ENCODE data around the gene PSMD2.

- TF ChIP-seq ZBTB21 (CRISPR knock-in tag; IDR thresholded peaks at IDR 0.05; ENCODE audit: borderline replicate concordance) (no peak), CTCF (IDR thresholded peaks at IDR 0.05) (no peak), TEAD4 (CRISPR knock-in tag; IDR thresholded peaks at IDR 0.05) (no peak), ZNF317 (CRISPR knock-in tag; IDR thresholded peaks at IDR 0.05; ENCODE audit: borderline replicate concordance, low read depth) (no peak), PREB (CRISPR knock-in tag; IDR thresholded peaks at IDR 0.05; ENCODE audit: borderline replicate concordance) (no peak), TP53 (CRISPR knock-in tag; IDR thresholded peaks at IDR 0.05) (no peak)
Measured at GRCh38 chr3:184353546-184353941, 54.5 kb downstream of the PSMD2 start.

All from WTC11 (cell line).